Subcutaneous adipose tissue (tissue), 4 donors: ENCODE results near the gene BRMS1. TPM values are rescaled to one million over a fixed set of nuclear protein-coding genes. Genes with fewer than 3 reads are reported as not detected.

Experiments
- CTCF ChIP-seq: fragments of 450-650 bp; IDR thresholded peaks from one replicate; pipeline ENCODE4 v1.5.1; 2016; ENCODE audit warnings: low read depth, mild to moderate bottlenecking, control low read depth, antibody characterized with exemption, moderate library complexity
- total RNA-seq, 4 donors: library from RNA; depleted of rRNA; stranded (reverse); fragments of >200 nt; gene quantifications; one replicate each; pipeline ENCODE4 v1.1.0, GENCODE V29; 2016

Gene BRMS1
- total RNA-seq, 4 donors from 2014 or later: 20.5 to 47.1 (median 34.7) TPM

DNA sequence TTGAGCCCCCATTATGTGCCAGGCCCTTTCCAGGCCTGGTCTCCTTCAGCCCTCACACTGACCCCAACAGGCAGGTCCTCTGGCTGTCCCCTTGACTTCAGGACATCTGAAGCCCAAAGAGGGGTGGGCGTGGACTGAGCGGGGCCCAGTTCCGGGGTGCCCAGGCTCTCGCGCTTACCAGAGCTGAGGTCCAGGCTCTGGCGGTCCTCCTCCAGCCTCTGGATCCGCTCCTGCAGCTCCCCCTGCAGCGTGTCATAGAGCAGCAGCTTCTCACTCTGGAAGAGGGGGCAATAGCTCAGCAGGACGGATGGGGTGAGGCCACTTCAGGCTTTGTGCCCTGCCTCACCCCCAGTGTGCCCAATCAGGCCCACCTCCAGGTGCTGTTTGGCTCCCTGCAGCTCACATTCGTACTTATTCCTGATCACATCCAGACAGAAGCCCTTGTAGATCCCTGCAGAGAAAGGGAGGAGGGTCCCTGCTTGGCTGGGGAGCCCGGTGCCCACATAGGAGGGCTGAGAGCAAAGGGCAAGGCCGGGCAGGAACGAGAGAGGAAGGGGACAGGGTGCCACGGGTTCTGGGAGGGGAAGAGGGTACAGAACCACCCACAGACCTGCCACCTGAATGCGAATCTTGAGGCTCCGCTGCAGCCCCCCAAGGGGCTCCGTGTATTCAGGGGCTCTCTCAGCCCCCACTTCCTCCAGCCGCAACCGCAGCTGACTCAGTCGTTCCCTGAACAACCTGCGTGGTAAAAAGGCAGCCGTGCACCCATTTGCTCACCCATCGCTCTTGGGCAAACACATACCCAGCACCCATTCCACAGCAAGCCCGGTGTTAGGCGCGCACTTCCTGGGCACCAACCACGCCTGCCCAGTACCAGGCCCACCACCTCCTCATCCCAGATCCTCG is 4.1 kb downstream of the BRMS1 start:
- TF ChIP-seq CTCF: no peak

- TF ChIP-seq CTCF: no peak
Observed at GRCh38 chr11:66339686-66340483, 5.0 kb downstream of the BRMS1 start.

DNA sequence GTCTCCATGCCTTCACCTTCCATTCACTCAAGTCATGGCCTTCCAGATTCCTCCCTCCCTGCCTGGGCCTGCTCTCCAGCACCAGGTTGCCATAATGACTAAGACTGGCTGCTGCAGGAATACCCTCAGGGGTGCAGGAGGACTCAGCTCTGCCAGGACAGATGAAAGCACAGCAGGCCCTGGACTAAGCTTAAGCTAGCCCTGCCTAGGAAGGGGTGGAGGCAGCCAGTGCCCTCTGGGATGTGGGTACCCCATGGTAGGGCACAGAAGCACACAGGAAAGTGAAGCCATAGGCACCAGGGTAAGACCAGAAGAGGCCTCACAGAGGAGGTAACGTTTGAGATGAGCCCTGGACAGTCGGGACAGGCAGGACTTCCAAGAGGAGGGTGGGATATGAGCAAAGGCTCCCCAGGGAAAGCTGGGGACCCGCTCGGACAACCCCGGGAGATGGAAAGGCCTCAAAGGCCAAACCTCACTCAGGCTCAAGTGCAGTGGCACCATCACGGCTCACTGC is 5.7 kb downstream of the BRMS1 start:
- no peak for TF ChIP-seq CTCF

DNA sequence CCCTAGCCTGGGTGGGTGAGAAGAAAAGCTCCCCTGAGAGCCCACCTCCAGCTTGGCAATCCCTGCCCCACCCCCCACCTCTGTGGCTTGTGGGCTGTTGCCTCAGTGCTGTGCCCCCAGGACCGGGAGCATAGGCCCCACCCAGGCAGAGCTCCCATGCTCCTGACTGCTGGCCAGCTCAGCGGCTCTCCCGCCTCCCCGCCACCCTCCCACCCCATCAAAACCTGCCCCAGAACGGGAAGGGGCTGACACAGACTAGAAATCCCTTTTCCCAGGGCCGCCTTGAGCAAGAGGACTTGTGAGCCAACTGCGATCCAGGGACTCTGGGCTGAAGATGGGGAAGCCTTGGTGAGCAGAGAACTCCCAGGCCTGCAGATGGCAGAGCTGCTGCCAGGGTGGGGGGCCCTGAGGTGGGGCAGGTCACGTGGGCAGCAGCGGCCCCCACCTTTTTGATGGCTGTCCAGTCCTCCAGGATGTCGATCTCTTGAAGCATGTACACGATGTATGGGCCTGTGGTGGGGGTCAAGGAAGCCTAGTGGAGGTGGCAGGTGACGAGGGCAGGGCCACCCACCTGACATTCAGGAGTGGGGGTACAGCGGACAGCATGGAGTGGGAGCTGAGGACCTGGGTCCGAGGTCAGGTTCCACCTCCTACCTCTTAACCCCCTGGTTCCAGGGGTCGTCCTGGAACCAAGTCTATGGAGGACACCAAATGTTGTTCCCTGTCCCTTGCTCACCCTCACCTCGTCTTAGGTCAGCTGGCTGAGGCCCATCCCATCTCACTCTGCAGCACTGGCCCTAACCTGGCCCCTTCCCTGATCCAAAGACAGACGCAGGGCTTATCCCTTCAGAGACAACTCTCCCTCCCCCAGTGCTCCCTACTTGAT is 6.4 kb downstream of the BRMS1 start:
- TF ChIP-seq CTCF: no peak

GRCh38 chr11:66337103-66337899 is 7.6 kb downstream of the BRMS1 start:
- TF ChIP-seq CTCF: no peak

- TF ChIP-seq CTCF: no peak
Observed at GRCh38 chr11:66336234-66337102, 8.4 kb downstream of the BRMS1 start, which contains the start of gene RIN1. TSS of gene RIN1 (minus strand) at chr11:66336434. CDS start at chr11:66336402, 32 bp downstream.
